Hypothalamus (tissue), 51 donors: ENCODE measurements around the gene GRM8.
"Not testable (repeated sequence)": the region's sequence is repeated elsewhere in the genome, so short reads cannot be mapped to it uniquely, and the experiment has no call there.

Experiments used
- DNase-seq, 51 donors: peaks; one replicate each; lab custom pipeline; 2025; lab: John Stamatoyannopoulos, UW

The GRM8 gene

DNA sequence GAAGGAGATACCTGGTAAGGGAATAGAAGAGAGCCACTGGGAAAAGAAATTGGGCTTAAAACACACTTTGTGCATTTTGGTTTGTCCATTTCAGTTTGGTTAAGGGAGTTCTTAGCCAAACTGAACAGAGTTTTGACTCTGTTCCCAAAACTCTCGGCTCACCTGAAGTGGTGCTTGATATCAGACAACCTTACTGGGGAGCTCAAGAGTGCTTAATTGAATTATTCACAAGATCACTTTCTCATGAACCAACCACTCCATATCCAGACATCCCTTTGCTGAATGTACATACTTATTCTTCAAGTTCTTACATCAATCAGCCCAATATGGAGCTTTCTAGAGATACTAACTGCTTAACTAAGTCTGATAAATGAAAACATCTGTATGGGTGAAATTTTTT lies 413.1 kb downstream of the GRM8 start:
- no peak for DNase-seq

DNA sequence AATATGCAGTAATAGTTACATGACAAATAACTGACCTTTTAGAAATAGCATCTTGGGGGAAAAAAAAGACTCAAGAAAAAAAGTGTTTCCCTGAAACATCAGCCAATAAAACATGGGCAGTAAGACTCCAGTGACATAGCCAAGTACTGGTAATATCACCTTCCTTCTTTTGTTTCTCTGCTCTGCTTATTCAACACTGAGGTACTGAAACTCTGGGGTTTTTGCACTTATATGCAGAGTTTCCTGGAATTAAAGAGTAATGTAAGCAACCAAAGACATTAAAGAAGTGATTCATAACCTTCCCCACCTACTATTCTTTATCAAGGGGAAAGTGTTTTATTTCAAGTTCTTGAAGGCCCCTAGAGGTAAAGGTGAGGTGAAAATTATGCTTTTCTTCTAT lies 414.5 kb downstream of the GRM8 start:
- no peak for DNase-seq

DNA sequence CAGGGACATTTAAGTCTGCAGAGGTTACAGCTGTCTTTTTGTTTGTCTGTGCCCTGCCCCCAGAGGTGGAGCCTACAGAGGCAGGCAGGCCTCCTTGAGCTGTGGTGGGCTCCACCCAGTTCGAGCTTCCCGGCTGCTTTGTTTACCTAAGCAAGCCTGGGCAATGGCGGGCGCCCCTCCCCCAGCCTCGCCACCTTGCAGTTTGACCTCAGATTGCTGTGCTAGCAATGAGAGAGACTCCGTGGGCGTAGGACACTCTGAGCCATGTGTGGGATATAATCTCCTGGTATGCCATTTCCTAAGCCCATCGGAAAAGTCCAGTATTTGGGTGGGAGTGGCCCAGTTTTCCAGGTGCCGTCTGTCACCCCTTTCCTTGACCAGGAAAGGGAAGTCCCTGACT lies 421.5 kb downstream of the GRM8 start:
- DNase-seq = not testable (repeated sequence)

DNA sequence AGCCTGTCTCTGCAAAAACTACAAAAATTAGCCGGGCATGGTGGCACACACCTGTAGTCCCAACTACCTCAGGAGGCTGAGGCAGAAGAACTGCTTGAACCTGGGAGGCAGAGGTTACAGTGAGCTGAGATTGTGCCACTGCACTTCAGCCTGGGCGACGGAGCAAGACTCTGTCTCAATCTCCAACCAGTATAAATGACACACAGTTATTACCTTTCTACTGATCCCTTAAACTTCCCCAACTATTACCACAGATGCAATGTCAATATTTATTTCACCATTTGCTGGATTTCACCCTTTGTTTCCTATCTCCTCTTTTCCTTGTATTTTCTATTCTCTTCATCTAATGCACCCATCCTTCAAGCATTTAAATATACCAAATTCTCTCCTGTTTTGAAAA lies 431.8 kb downstream of the GRM8 start:
- no peak for DNase-seq

DNA sequence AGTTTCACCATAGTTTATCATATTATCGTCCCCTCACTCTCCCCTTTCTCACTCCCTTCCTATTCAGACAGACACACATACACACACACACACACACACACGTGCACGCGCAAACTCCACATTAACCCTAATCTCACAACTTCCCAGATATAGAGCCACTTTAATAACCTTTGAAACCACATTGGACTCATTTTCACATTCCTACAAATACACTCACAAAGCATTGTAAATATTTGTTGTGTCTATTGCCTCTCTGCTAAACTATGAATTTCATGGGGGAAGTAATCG lies 433.6 kb downstream of the GRM8 start:
- no peak for DNase-seq

DNA sequence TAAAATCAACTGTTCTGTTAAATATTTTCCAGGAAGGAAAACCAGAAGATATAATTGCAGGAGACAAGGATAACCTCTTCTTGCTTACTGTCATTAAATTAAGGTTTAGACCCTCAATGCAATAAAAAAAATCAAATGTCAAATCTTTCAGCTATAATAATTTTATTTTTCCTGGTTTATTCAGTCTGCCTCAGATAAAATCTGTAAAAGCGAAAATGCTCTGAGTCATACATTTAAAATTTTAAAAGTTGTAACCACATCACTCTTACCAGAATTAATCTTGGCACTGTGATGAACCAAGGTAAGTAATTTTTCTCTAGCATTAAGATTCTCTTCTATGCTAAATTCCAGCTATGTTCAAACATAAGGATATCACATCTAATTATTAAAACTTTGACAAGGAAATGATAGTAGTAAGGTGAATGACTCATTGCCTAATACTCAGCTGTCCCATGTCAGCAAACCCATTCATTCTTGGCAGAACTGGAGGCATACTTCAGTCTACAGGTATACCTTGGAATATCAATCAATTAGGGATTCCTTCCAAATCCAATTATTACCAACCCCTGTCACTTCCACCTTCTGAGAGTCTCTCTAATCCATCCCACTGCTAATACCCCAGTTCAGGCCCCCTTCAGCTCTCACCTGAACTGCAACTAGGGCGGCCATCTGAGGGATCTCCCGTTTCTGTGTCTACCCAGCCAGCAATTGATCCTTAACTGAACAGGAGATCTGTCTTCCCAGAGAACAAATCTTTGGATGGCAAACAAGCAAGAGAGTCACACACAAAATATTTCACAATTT lies 434.1 kb downstream of the GRM8 start:
- no peak for DNase-seq

DNA sequence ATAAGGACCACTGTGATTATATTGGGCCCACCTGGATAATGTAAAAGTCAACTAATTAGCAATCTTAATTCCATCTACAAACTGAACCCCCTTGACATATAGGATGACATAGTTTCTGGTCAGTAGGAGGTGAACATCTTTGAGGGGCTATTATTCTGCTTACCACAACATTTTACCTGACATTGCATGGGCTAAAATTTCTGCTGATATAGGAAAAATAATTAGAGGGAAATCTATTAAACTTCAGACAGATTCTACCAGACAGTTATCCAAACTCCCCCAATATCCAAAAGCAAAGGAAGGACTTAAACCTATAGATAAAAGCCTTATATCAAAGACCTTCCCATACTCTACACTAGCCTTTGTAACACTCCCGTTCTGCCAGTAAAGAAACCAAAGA lies 443.6 kb downstream of the GRM8 start:
- DNase-seq = no peak

DNA sequence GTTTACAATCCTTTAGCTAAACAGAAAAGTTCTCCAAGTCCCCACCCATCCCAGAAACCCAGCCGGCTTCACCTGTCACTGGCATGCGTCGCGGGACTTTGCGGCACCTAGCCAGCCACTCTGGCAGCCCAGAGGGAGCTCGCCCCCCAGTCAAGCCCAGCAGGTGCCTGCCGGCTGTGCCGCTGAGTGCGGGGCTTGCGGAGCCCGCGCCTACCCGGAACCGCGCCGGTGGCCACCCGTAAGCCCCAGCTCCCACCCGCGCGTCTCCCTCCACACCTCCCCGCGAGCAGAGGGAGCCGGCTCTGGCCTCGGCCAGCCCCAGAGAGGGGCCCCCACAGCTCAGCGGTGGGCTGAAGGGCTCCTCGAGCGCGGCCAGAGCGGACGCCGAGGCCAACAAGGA lies 446.1 kb downstream of the GRM8 start:
- no peak for DNase-seq

DNA sequence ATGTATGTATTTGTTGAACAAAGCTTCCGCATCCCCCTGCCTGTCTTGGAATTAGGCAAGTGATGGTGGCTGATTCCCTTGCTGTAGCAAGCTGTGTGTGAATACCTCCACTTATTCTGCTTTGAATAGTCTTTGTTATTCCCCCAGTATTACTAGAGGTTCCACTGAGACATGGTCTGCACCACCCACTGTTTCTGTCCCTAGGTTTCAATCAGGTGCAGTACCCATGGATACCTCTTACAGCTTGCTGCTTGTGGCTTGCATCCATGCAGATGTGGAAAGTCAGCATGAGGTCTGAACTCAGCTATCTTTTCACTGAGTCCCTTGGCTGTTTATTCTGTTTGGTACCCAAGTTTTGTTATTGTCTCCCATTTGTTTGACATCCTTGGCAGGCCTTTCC lies 447.4 kb downstream of the GRM8 start:
- DNase-seq = no peak

DNA sequence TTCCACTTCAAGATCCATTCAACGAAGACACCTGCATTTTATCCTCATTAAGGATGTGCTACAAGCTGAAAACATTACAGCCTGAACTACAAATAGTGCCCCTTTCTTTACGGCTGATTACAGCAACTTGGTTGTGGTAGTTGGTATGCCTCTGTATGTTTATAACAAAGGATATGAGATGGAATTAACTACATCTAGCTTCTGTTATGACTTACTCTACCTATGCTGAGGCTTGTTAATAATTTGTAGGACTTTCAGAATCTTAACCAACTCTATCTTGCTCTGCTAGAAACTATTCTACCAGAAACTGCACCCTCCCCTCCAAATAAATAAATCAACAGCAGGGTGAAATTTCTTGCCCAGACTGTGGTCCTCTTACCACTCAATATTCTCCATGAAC lies 448.1 kb downstream of the GRM8 start:
- no peak for DNase-seq

DNA sequence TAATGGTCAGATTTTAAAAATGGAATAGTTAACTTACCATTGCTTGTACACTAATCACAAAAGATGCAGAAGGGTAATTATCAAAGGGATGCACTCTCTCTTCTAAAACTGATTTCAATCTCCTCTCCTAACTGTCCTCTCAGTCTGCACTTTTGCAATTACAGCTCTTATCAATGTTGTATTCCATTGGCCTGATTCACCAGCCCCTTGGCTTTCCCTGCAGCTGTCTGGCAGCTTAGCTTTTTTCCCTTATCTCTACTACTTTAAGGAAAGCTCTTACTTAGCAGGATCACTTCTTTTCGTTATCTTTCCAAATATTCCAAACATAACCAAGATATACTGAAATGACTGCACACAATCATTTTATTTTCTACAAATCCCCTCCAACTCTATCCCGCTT lies 448.8 kb downstream of the GRM8 start:
- DNase-seq = no peak

DNA sequence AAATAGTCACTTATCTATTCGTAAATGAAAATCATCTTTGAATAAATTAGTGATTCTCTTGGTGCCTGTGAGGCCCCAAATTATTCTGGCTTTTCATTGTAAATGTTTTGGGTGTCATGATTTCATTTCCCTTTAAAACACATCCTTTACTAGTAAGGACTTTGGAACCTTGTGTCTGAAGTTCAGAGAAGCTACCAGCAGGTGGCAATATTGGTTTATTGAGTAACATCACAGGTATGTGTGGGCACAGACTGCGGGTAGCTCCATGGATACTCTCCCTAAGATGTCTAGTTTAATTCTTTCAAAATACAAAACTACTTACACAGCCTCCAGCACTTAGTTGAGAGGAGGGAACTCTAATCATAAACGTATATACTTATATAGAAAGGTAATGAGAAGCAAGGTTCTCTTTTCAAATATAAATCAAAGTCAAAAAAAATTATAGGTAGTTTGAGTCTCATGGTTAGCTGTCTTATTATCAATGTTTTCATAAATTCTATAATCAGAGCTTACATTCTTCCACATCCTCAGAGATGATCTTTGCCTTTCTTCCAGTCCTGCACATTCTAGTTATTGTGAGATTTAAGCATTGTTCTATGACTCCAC lies 449.6 kb downstream of the GRM8 start:
- DNase-seq = peak in 8 of 51 donors; percentile 4 to 27 (median 12)

DNA sequence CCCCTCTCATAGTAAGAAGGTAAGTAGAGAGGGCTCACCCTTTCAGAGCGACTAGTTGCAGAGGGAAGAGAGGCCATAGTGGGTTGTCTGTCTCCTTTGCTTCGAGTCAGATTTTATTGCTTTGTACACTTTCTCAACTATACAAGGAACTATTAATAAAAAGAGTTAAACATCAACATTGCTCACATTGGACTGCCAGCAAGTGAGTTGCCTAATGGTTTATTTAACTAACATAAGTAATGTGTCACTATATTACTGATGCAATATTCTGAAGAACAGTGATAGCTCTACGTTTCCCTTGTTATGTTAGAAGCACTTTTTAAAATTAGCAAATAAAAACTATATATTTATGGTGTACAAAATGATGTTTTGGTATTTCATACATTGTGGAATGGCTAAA lies 451.0 kb downstream of the GRM8 start:
- no peak for DNase-seq

DNA sequence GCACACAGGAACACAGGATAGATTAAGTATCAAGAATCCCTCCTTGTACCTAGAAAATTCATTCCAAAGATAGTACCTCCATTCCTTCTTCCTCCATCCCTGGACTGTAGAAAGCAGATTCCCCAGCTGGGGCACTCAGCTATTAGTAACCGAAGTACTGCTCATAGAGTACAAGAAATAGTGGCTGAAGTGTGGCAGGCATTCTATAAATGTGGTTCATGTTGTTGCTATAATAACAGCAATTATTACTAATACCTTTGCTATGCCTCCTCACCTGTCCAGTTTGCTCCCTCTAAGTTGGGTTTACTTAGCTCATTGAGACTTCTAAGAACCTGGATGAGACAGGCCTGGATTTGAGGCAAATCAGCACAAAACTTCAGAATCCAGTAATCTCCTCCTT lies 453.2 kb downstream of the GRM8 start:
- no peak for DNase-seq

DNA sequence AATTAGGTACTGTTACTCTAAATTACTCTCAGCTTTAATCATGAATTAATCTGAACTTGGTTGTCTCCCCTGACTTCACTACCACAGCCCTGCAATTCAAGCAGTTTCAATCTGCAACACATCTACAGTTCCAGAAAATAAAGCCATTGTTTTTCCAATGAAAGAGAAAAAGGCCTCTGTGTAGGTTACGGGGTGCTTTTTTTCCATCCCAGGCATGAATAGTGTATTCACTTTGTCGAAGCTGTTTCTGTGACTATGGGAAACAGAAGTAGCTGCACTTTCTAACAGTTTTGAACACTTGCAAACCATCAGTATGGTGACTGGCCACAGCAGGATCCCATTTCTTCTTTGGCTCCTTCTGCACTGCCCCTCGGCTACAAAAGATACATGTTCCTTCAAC lies 460.2 kb downstream of the GRM8 start:
- peak in 6 of 51 donors; percentile 2 to 75 (median 31) for DNase-seq

DNA sequence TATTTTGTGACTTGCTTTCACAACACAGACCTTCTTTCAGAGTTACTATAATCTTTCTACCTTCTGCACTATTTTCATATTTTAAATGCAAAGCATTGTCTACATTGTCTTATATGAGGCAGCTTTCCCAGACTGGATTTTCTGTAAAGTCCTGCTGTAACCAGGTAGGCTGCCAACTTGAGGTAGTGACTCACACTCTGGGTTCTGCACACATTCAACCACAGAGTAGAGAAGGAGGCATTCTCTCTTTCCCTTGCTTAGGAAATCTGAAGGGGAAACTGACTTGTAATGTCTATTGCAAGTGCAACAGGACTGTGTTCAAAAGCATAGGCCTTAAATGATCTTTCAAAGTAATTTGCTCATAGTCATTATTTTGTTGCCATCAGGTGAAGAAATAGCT lies 461.4 kb downstream of the GRM8 start:
- DNase-seq = peak in 1 of 51 donors; percentile 2

DNA sequence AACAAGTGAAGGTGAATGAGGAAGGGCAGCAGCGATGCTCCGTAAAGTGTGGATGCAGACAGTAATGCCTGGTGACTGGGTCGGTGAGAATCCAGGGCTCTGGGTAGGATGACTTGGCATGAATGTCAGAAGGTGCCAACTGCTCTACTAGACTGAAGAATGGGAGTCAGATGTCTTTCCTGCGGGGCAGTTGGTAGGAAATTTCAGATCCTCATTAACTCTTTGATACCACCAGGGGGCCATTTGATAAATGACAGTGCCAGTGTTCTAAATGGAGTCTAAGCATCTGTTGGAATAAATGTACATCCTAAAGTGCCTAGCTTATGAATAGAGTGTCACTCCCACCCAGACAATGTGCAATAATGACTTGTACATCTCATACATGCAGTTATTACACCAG lies 462.0 kb downstream of the GRM8 start:
- no peak for DNase-seq

DNA sequence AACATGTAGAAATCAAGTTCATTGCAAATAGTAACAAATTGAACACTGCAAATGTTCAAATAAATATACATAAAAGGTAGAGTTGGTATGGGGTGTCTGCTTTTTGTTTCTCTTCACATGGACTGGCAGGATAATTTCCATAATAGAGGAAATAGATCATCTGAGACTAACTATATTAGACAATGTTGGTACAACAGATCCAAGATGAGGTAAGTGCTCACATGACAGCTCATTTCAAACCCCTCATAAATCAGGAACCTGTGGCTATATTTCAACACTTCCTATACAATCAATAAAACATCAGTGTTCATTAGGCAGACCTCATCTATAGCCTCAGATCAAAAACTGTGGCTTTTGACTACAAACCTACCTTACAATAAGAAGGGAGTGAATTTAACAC lies 469.1 kb downstream of the GRM8 start:
- no peak for DNase-seq

DNA sequence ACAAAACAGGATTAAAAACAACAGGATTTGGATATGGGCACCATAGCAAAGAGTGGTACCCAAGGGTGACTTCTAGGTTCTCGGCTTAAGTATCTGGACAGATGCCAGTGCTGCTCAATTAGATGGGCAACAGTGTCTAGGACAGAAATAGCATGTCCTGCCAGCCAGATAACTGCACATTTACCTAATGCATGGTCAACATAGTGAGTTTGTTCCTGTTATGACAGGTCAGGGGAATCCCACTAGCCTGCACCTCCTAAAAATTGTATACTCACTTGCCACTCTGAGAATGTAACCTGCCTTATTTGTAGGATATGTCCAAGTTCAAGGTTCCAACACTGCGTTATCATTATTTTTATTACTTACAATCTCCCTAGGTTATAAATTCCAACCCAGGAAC lies 471.7 kb downstream of the GRM8 start:
- no peak for DNase-seq

DNA sequence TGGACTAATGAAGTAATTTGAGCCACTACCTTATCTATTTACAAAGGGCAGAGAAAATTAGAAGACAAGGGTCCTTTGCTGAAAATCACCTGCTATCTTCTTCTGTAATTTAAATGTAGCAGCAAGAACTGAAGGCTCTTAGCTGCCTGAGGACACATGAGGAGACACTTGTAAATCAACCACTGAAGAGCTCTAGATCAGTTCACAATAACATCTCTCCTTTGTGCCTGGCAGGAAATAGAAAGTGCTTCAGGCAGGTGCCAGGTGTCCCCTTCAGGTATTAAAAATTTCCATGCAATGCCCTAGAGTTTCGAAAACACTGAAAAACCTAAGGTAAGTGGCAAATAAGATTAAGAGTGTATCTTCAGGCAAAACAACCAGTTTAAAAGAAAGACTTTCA lies 474.6 kb downstream of the GRM8 start:
- DNase-seq = no peak

DNA sequence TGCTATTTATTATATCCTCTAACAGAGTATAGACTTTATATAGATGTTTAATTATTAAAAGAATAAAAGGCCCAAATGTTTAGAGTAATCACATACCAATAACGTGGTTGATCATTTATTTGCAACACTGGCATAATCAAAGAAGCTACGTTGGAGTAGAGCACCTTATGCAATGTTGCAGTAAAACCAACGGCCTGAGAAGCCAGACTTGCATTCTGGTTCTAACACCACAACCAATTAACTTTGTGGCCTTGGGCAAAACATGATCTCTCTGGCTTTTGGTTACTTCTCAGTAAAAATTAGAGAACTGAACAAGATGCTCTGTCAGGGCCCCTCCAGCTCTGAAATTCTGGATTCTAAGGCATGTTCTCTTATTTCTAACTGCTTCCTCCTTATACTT lies 476.2 kb downstream of the GRM8 start:
- DNase-seq = no peak

DNA sequence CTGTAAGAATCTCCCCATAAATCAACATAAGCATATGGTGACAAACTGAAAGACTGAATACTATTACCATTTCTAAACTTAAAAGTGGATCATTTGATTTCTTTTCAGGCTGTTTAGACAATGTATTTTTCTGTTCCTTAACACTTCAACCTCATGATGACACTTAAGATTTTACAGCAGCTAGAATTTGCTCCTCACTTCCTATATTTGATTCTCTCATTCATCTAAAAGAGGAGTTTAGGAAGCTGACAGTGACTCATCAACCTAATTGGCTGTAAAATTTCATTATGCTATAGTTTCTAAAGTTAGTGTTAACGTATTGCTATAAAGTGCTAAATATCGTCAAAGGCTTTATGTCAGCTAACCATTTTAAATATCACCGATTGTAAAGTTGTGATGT lies 478.7 kb downstream of the GRM8 start:
- no peak for DNase-seq

DNA sequence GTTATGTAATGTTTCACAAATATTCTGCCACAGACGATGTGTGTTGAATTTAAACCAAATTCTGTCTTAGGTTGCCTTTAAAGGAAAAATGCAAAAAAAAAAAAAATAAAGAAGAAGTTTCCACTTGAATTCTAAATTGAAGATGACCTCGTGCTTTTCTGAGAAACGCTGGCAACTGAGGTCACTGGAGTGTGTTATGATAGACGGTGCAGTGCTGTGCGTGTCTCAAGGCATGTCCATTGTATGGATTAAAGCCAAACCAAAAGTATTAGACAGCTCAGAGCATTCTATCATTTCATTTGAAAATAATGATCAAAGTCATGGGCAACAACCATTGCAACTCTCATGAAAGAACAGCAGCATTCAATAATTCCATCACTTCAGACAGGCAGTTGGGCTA lies 483.9 kb downstream of the GRM8 start:
- no peak for DNase-seq
